ENCODE results near the gene UNC13A. TPM values are rescaled to one million over a fixed set of nuclear protein-coding genes. Genes with fewer than 3 reads are reported as not detected.

The UNC13A gene
- polyA plus RNA-seq, 1 of the 3 experiments (the other 2 are of a cell fraction), result 0.38 TPM

DNA sequence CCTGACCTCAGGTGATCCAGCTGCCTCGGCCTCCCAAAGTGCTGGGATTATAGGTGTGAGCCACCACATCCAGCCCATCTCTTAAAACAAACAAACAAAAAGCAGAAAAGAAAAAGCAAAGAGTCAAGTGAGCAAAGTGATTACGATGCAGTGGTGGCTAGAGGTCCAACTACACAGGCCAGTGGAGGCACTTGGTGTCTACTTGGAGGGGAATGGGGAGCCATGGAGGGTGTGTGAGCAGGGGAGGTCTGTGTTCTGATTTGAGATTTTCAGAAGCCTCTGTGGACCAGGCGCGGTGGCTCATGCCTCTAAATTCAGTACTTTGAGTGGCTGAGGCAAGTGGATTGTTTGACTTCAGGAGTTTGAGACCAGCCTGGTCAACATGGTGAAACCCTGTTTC lies 126.1 kb downstream of the UNC13A start:
- Histone ChIP-seq H3K9me3 (no peaks in the 10 kb centered on the region), H3K4me3 (ENCODE audit: low read depth in 2 of 2, low read length in 1 of 2) (no peak overlapping the region), H3K36me3 (replicated peaks in 1 of 2; ENCODE audit: control insufficient read depth in 1 of 2, insufficient read depth in 2 of 2, low read length in 1 of 2) (peaks cover 5 to 23% of the 10 kb centered on the region in 2 experiments), H3K4me2 (no peak overlapping the region), H3K79me2 (ENCODE audit: insufficient read depth) (peaks cover 17% of the 10 kb centered on the region), H4K20me1 (ENCODE audit: insufficient read depth) (no peaks in the 10 kb centered on the region), H3K4me1 (ENCODE audit: control insufficient read depth in 1 of 2, insufficient read depth in 2 of 2, low read depth in 1 of 2, low read length in 1 of 2) (no peaks in the 10 kb centered on the region), H3K27me3 (ENCODE audit: insufficient read depth) (no peaks in the 10 kb centered on the region), H3K27ac (ENCODE audit: low read depth in 2 of 2, low read length in 1 of 2) (no peak overlapping the region), H3F3A (replicated peaks; ENCODE audit: insufficient read depth) (no peaks in the 10 kb centered on the region), H2AFZ (ENCODE audit: low read depth) (no peak overlapping the region), H3K9me2 (no peaks in the 10 kb centered on the region), H3K9ac (no peak overlapping the region)
- WGBS (ENCODE audit: low lambda C conversion rate), result 98% methylated on average over 4 of the region's 4 CpGs
- TF ChIP-seq MEF2A (IDR thresholded peaks at IDR 0.05; ENCODE audit: borderline replicate concordance, low read depth) (no peak), EZH2phosphoT487 (IDR thresholded peaks at IDR 0.05; ENCODE audit: borderline replicate concordance, low read depth) (no peak), YY1 (IDR thresholded peaks at IDR 0.05; ENCODE audit: low read depth) (no peak), SIN3A (IDR thresholded peaks at IDR 0.05; ENCODE audit: borderline replicate concordance, low read depth, low read length) (no peak), JUND (IDR thresholded peaks at IDR 0.05) (no peak), RCOR1 (IDR thresholded peaks at IDR 0.05; ENCODE audit: low read length) (no peak), TEAD4 (IDR thresholded peaks at IDR 0.05; ENCODE audit: borderline replicate concordance, insufficient read depth) (no peak), MAX (IDR thresholded peaks at IDR 0.05; ENCODE audit: low read depth) (no peak), NRF1 (IDR thresholded peaks at IDR 0.05; ENCODE audit: low read depth, low read length) (no peak), CTCF (IDR thresholded peaks at IDR 0.05) (no peak), USF2 (IDR thresholded peaks at IDR 0.05; ENCODE audit: borderline replicate concordance, low read depth, low read length) (no peak), GATA2 (CRISPR knock-in tag; IDR thresholded peaks at IDR 0.05) (no peak), FOXM1 (IDR thresholded peaks at IDR 0.05; ENCODE audit: low read depth) (no peak), GABPA (IDR thresholded peaks at IDR 0.05; ENCODE audit: low read depth) (no peak), FOSL2 (IDR thresholded peaks at IDR 0.05; ENCODE audit: borderline replicate concordance, low read depth) (no peak)
- TF ChIP-seq, protein P1, sequence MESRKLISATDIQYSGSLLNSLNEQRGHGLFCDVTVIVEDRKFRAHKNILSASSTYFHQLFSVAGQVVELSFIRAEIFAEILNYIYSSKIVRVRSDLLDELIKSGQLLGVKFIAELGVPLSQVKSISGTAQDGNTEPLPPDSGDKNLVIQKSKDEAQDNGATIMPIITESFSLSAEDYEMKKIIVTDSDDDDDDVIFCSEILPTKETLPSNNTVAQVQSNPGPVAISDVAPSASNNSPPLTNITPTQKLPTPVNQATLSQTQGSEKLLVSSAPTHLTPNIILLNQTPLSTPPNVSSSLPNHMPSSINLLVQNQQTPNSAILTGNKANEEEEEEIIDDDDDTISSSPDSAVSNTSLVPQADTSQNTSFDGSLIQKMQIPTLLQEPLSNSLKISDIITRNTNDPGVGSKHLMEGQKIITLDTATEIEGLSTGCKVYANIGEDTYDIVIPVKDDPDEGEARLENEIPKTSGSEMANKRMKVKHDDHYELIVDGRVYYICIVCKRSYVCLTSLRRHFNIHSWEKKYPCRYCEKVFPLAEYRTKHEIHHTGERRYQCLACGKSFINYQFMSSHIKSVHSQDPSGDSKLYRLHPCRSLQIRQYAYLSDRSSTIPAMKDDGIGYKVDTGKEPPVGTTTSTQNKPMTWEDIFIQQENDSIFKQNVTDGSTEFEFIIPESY (IDR thresholded peaks at IDR 0.05; ENCODE audit: borderline replicate concordance, low read depth), result no peak
- ChIA-PET CTCF (interaction anchor here (2.3 kb wide), 1 partner anchor 11 kb away, joined by 11 read pairs; no protein-coding TSS in a partner anchor), POLR2A (no interaction called here)
- DNase-seq, result no peak
